HG02571 (cell line): ENCODE results near the gene DTNB.
"Not testable (repeated sequence)": the region's sequence is repeated elsewhere in the genome, so short reads cannot be mapped to it uniquely, and the experiment has no call there.

ENCODE experiments used
- ATAC-seq: cut with Tn5 transposase; IDR thresholded peaks from one replicate; pipeline ENCODE4 v1.9.1; 2021; ENCODE audit warnings: mild to moderate bottlenecking, moderate library complexity; ENCODE audit not compliant: unreplicated experiment

DTNB gene

GRCh38 chr2:25633801-25634200 is 39.6 kb downstream of the DTNB start:
- ATAC-seq, result not testable (repeated sequence)

GRCh38 chr2:25632396-25632795 is 41.0 kb downstream of the DTNB start:
- no peak for ATAC-seq

GRCh38 chr2:25624635-25625034 is 48.7 kb downstream of the DTNB start:
- no peak for ATAC-seq

- no peak for ATAC-seq
Measured at GRCh38 chr2:25623361-25623760, 50.0 kb downstream of the DTNB start.

GRCh38 chr2:25620711-25621110 is 52.7 kb downstream of the DTNB start:
- ATAC-seq, result no peak

GRCh38 chr2:25620077-25620476 is 53.3 kb downstream of the DTNB start:
- ATAC-seq, result no peak

GRCh38 chr2:25619185-25619584 is 54.2 kb downstream of the DTNB start:
- no peak for ATAC-seq

- ATAC-seq, result no peak
Measured at GRCh38 chr2:25618676-25619075, 54.7 kb downstream of the DTNB start.

- no peak for ATAC-seq
Measured at GRCh38 chr2:25617948-25618646, 55.3 kb downstream of the DTNB start.

- no peak for ATAC-seq
Measured at GRCh38 chr2:25615920-25616319, 57.5 kb downstream of the DTNB start.

- ATAC-seq, result no peak
Measured at GRCh38 chr2:25615386-25615785, 58.0 kb downstream of the DTNB start.

GRCh38 chr2:25614711-25615110 is 58.7 kb downstream of the DTNB start:
- no peak for ATAC-seq

- no peak for ATAC-seq
Measured at GRCh38 chr2:25608718-25609117, 64.7 kb downstream of the DTNB start.

GRCh38 chr2:25606892-25607291 is 66.5 kb downstream of the DTNB start:
- ATAC-seq, result no peak

- ATAC-seq, result no peak
Measured at GRCh38 chr2:25602333-25602723, 71.0 kb downstream of the DTNB start.

- ATAC-seq, result not testable (repeated sequence)
Measured at GRCh38 chr2:25601711-25602332, 71.6 kb downstream of the DTNB start.

GRCh38 chr2:25598911-25599310 is 74.5 kb downstream of the DTNB start:
- no peak for ATAC-seq

- ATAC-seq, result no peak
Measured at GRCh38 chr2:25598332-25598731, 75.0 kb downstream of the DTNB start.

GRCh38 chr2:25597881-25598280 is 75.5 kb downstream of the DTNB start:
- ATAC-seq, result no peak

GRCh38 chr2:25596516-25597244 is 76.7 kb downstream of the DTNB start:
- no peak for ATAC-seq

GRCh38 chr2:25595393-25595792 is 78.0 kb downstream of the DTNB start:
- no peak for ATAC-seq

GRCh38 chr2:25594991-25595390 is 78.4 kb downstream of the DTNB start:
- no peak for ATAC-seq
